Measurements from ENCODE around the gene SEC11C. TPM values are rescaled to one million over a fixed set of nuclear protein-coding genes. Genes with fewer than 3 reads are reported as not detected.

Gene SEC11C
- total and polyA plus RNA-seq, 2 of the 13 experiments (the other 11 are each of a cell fraction or from before 2014, with no cell fraction given) = 71.9 to 297 TPM

- TF ChIP-seq PREB (CRISPR knock-in tag; IDR thresholded peaks at IDR 0.05) (no peak), ZNF180 (CRISPR knock-in tag; IDR thresholded peaks at IDR 0.05; ENCODE audit: borderline replicate concordance, low read depth) (no peak), SAFB2 (CRISPR knock-in tag; IDR thresholded peaks at IDR 0.05; ENCODE audit: borderline replicate concordance, low read depth) (no peak), ZNF451 (CRISPR knock-in tag; IDR thresholded peaks at IDR 0.05) (0 out of 2 replicates have a peak, but pooled peaks have one; percentile 19), RBFOX2 (IDR thresholded peaks at IDR 0.05; ENCODE audit: low read depth, low read length) (peak; percentile 91), KDM4B (CRISPR knock-in tag; IDR thresholded peaks at IDR 0.05) (0 out of 2 replicates have a peak, but pooled peaks have one; percentile 12), ZNF710 (CRISPR knock-in tag; IDR thresholded peaks at IDR 0.05; ENCODE audit: borderline replicate concordance) (peak; percentile 22; the same call in 1 of the 2 replicates), ZNF333 (CRISPR knock-in tag; IDR thresholded peaks at IDR 0.05; ENCODE audit: borderline replicate concordance) (no peak), MYNN (CRISPR knock-in tag; IDR thresholded peaks at IDR 0.05; ENCODE audit: low read depth) (no peak), ZBTB44 (CRISPR knock-in tag; IDR thresholded peaks at IDR 0.05) (no peak), ZNF552 (CRISPR knock-in tag; IDR thresholded peaks at IDR 0.05; ENCODE audit: borderline replicate concordance) (no peak; the same call in 1 of the 2 replicates), ZBTB25 (CRISPR knock-in tag; IDR thresholded peaks at IDR 0.05) (no peak; the same call in 1 of the 2 replicates), GMEB2 (CRISPR knock-in tag; IDR thresholded peaks at IDR 0.05; ENCODE audit: low read depth) (peak; percentile 66; the same call in 1 of the 2 replicates), LBX2 (CRISPR knock-in tag; IDR thresholded peaks at IDR 0.05; ENCODE audit: borderline replicate concordance) (no peak), ZNF274 (CRISPR knock-in tag; IDR thresholded peaks at IDR 0.05) (peak; percentile 90), ZNF329 (CRISPR knock-in tag; IDR thresholded peaks at IDR 0.05; ENCODE audit: low read depth) (no peak), ZC3H4 (CRISPR knock-in tag; IDR thresholded peaks at IDR 0.05; ENCODE audit: borderline replicate concordance) (peak; percentile 37; the same call in 1 of the 2 replicates), TRIM22 (IDR thresholded peaks at IDR 0.05) (no peak), TOE1 (CRISPR knock-in tag; IDR thresholded peaks at IDR 0.05) (no peak), ZNF143 (CRISPR knock-in tag; IDR thresholded peaks at IDR 0.05) (peak; percentile 99)
Measured at GRCh38 chr18:59139615-59140301, at the start of gene SEC11C (continued).
